GM12872 (cell line): Measurements from ENCODE around the gene CAPN10.

Source experiments
- CTCF ChIP-seq: IDR thresholded peaks from 3 replicates; pipeline ENCODE4 v1.5.1; 2011; ENCODE audit warnings: low read depth, mild to moderate bottlenecking, low read length, moderate library complexity; ENCODE audit not compliant: insufficient read depth

The CAPN10 gene

GRCh38 chr2:240640939-240641338 lies 54.4 kb downstream of the CAPN10 start:
- no peak for TF ChIP-seq CTCF

GRCh38 chr2:240642061-240642805 lies 55.7 kb downstream of the CAPN10 start:
- no peak for TF ChIP-seq CTCF

GRCh38 chr2:240642806-240643092 lies 56.2 kb downstream of the CAPN10 start:
- TF ChIP-seq CTCF: no peak

GRCh38 chr2:240643093-240643810 lies 56.7 kb downstream of the CAPN10 start:
- TF ChIP-seq CTCF: no peak

GRCh38 chr2:240643811-240644150 lies 57.2 kb downstream of the CAPN10 start:
- no peak for TF ChIP-seq CTCF

GRCh38 chr2:240644171-240644651 lies 57.7 kb downstream of the CAPN10 start:
- no peak for TF ChIP-seq CTCF

- TF ChIP-seq CTCF: no peak
Measured at GRCh38 chr2:240644859-240645301, 58.3 kb downstream of the CAPN10 start.
